ENCODE results near the gene ANKRD6.

ANKRD6 gene

DNA sequence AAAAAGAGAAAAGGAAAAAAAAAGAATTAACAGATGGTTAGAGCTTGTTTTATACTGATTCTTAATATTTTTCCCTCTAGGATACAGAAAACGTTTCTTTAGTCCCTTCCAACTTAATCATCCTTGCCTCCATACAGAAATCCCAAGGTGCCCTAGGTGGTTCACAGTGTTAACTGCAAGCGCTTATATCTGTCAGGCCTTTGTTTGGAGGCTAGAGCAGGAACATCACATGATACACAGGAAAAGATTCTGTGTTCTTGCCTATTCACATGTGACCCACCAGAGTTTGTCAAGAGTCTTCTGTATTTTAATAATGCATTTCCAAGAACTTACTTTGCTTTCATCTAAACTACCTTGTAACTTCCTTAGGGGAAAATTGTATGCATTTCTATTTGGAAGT, 31.3 kb downstream of the ANKRD6 start:
- H3K4me3 ChIP-seq (ENCODE audit: low read depth, low read length): no peak overlapping the region
- TF ChIP-seq, protein P1, sequence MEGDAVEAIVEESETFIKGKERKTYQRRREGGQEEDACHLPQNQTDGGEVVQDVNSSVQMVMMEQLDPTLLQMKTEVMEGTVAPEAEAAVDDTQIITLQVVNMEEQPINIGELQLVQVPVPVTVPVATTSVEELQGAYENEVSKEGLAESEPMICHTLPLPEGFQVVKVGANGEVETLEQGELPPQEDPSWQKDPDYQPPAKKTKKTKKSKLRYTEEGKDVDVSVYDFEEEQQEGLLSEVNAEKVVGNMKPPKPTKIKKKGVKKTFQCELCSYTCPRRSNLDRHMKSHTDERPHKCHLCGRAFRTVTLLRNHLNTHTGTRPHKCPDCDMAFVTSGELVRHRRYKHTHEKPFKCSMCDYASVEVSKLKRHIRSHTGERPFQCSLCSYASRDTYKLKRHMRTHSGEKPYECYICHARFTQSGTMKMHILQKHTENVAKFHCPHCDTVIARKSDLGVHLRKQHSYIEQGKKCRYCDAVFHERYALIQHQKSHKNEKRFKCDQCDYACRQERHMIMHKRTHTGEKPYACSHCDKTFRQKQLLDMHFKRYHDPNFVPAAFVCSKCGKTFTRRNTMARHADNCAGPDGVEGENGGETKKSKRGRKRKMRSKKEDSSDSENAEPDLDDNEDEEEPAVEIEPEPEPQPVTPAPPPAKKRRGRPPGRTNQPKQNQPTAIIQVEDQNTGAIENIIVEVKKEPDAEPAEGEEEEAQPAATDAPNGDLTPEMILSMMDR (IDR thresholded peaks at IDR 0.05; ENCODE audit: borderline replicate concordance, insufficient read depth, low read depth, low read length): no peak

DNA sequence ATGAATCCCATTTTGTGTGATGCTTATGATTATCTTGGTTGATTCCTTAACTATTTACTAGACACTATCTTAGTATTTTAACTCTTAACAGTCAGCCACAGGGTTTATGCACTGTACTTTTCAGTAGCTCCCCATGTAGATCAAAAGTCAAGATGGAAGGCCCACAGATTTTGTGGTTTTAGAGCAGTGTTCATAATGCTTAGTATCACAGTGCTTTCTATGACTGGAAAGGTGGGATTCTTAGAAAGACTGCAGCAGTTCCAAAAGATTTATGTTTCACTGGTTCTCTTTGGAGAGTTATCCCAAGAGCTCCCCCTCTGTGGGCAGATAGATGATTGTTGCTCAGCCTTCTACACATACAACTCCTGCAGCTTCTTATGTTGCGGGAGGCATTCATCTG, 34.5 kb downstream of the ANKRD6 start:
- TF ChIP-seq, protein P1 (IDR thresholded peaks at IDR 0.05; ENCODE audit: borderline replicate concordance, insufficient read depth, low read depth, low read length): no peak

DNA sequence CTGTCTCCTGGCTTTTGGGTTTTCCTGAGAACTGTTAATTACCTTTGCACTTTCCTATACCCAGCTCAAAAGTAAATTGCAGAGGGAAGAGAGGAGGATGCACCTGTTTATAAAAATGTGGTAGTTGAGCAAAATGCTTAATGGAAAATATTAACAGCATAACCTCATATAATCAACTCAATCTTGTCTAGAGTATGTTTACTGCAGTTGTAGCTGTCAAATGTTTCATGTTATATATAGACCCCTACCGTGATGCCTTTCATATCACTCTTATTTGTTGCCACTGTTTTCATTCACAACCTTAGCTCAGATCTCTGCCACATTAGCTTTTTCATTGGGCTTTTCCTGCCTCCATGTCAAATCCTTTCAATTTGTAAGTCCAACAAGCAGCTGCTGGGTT, 36.0 kb downstream of the ANKRD6 start:
- TF ChIP-seq, protein P1 (IDR thresholded peaks at IDR 0.05; ENCODE audit: borderline replicate concordance, insufficient read depth, low read depth, low read length): no peak
- no peak overlapping the region for H3K4me3 ChIP-seq (ENCODE audit: low read depth, low read length)

More for the DNA sequence above, 34.5 kb downstream of the ANKRD6 start:
- H3K4me3 ChIP-seq (ENCODE audit: low read depth, low read length): no peak overlapping the region

DNA sequence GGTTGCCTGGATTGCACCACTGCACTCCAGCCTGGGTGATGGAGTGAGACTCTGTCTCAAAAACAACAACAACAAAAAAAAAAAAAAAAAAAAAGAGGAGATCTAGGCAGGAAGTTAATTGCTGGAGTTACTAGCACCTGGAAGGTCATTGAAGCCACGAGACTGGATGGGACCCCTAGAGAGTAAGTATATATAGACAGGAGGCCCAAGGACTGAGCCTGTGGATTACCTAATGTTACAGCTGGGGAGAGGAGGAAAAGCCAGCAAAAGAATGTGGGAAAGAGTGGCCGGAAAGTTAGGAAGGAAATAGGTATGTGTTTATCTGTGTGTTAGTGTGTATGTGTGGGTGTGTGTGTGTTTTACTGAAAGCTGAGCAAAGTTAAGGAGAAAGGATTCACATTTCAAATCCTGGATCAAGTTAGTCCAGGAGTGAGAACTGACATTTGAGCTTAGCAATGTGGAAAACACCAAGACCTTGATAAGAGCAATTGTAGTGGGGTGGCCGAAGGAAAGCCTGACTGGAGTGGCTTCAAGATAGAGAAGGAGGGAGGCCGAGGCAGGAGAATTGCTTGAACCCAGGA, 38.4 kb downstream of the ANKRD6 start:
- TF ChIP-seq, protein P1 (IDR thresholded peaks at IDR 0.05; ENCODE audit: borderline replicate concordance, insufficient read depth, low read depth, low read length): no peak
- H3K4me3 ChIP-seq (ENCODE audit: low read depth, low read length): no peak overlapping the region

DNA sequence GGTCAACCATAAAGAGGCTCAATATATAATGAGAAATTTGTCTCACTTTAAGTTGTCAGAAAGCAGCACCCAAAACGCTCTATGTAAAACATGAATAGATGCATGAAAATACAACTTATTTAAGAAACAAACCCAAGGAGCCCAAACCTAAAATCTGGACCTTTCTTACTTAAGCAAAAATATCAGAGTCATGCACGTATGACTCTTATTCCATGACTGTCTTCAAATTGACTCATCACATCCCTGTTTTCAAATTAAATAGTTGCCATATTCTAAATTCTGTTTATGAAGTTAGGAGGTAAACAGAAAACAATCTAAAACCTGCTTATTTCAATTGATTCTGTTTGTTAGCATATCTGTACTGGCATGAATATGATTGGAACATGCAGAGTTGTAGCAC, 42.1 kb downstream of the ANKRD6 start:
- H3K4me3 ChIP-seq (ENCODE audit: low read depth, low read length): no peak overlapping the region
- TF ChIP-seq, protein P1 (IDR thresholded peaks at IDR 0.05; ENCODE audit: borderline replicate concordance, insufficient read depth, low read depth, low read length): no peak

DNA sequence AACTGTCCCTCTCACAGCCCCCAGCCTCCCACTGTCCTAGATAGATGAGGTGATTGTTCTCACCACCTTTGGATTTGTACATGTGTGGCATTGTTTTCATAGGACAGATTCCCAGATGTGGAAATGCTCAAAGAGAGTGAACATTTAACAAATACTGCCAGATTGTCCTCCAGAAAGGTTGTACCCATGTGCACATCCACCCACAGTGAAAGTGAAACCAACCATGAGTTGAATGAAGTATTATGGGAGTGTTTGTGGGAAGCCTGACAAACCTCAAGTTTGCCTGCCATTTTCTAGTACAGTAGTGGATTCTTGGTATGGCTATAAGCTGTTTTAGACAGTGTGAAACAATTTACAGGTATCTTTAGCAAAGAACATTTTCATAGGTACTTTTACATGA, 42.7 kb downstream of the ANKRD6 start:
- no peak overlapping the region for H3K4me3 ChIP-seq (ENCODE audit: low read depth, low read length)
- TF ChIP-seq, protein P1 (IDR thresholded peaks at IDR 0.05; ENCODE audit: borderline replicate concordance, insufficient read depth, low read depth, low read length): no peak

DNA sequence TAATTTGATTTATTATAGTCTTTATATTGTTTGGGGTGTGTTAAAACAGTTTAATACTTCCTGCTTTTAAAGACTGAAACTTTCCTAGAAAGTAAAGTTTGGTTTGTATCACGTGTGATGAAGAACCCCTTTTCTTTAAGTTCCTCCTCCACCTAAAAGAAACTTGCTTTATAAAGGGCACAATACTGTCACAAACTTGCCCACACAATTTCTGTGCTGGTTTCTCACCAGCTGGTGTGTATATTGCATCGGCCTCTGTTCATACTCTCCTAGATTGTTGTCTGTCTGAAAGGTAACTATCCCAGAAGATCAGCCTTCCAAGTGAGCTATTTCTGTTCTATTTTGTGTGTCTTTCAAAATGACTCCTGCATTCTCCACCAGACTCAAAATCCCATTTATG, 46.9 kb downstream of the ANKRD6 start:
- TF ChIP-seq, protein P1 (IDR thresholded peaks at IDR 0.05; ENCODE audit: borderline replicate concordance, insufficient read depth, low read depth, low read length): no peak
- H3K4me3 ChIP-seq (ENCODE audit: low read depth, low read length): no peak overlapping the region

Measured in GM12875 (cell line).